ENCODE measurements around the gene QSER1. TPM values are rescaled to one million over a fixed set of nuclear protein-coding genes. Genes with fewer than 3 reads are reported as not detected.

QSER1 gene
- total and polyA plus RNA-seq, 8 donors, result 3.0 to 25.1 (median 20.7) TPM

DNA sequence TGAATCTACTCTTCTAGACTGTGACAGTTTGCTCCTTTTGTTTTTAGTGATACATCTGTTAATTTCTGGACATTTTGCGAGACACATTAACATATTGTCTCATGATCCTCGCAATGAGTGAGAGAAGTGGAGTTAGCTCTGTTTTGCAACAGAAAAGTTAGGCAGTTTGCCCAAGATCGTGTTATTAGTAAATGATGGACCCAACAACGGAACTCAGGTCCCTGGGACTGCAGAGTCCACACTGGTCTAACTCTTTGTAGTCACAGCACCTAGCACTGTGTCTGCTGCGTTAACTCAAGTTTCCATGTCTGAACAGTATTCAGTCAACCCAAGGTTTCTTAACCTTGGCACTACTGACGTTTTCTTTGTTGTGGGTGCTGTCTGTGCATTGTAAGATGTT is 126.2 kb downstream of the QSER1 start:
- no peak overlapping the region for H3K4me3 ChIP-seq
- H3K27me3 ChIP-seq, result no peaks in the 10 kb centered on the region
- H3K4me1 ChIP-seq, result peaks cover 0 to 20% (median 15%) of the 10 kb centered on the region in 3 donors
- no peak overlapping the region for H3K27ac ChIP-seq
- intact Hi-C loops (cut with DNase I), result no loop called here
- H3K9me3 ChIP-seq, result no peaks in the 10 kb centered on the region
- DNase-seq (no peak), FAIRE-seq (no peak), ATAC-seq (no peak)
- H3K36me3 ChIP-seq, result no peaks in the 10 kb centered on the region
- TF ChIP-seq, protein P1, sequence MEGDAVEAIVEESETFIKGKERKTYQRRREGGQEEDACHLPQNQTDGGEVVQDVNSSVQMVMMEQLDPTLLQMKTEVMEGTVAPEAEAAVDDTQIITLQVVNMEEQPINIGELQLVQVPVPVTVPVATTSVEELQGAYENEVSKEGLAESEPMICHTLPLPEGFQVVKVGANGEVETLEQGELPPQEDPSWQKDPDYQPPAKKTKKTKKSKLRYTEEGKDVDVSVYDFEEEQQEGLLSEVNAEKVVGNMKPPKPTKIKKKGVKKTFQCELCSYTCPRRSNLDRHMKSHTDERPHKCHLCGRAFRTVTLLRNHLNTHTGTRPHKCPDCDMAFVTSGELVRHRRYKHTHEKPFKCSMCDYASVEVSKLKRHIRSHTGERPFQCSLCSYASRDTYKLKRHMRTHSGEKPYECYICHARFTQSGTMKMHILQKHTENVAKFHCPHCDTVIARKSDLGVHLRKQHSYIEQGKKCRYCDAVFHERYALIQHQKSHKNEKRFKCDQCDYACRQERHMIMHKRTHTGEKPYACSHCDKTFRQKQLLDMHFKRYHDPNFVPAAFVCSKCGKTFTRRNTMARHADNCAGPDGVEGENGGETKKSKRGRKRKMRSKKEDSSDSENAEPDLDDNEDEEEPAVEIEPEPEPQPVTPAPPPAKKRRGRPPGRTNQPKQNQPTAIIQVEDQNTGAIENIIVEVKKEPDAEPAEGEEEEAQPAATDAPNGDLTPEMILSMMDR (IDR thresholded peaks at IDR 0.05), result no peak
- 78 to 82% methylated on average over 6 of the region's 6 CpGs for WGBS, 2 donors

DNA sequence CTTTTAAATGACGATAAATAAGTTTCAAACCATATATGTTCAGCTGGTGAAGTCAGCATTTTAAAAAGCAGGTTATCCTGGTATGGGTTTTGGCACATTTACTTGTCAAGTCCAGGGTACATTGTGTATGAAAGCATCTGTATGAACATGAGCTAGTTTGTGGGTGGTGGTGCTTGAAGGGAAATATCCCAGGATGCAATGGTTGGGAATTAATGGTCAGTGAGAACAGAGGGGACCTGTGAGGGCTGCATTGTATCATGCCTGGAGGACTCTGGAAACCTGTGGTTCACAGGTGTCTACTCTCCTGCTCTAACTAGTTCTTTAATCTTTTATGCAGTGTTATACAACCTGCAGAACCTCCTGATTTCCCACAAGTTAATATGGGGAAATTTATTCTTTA is 128.9 kb downstream of the QSER1 start:
- peaks cover 0 to 19% (median 15%) of the 10 kb centered on the region in 3 donors for H3K4me1 ChIP-seq
- 56 to 69% methylated on average over 1 of the region's 1 CpG for WGBS, 2 donors
- H3K9me3 ChIP-seq, result no peaks in the 10 kb centered on the region
- intact Hi-C loops (cut with DNase I), result no loop called here
- ATAC-seq (peak in 1 of 4 donors; percentile 25), FAIRE-seq (no peak), DNase-seq (no peak)
- TF ChIP-seq, protein P1 (IDR thresholded peaks at IDR 0.05), result no peak
- no peak overlapping the region for H3K27ac ChIP-seq
- H3K36me3 ChIP-seq, result no peaks in the 10 kb centered on the region
- no peak overlapping the region for H3K4me3 ChIP-seq
- H3K27me3 ChIP-seq, result no peaks in the 10 kb centered on the region

DNA sequence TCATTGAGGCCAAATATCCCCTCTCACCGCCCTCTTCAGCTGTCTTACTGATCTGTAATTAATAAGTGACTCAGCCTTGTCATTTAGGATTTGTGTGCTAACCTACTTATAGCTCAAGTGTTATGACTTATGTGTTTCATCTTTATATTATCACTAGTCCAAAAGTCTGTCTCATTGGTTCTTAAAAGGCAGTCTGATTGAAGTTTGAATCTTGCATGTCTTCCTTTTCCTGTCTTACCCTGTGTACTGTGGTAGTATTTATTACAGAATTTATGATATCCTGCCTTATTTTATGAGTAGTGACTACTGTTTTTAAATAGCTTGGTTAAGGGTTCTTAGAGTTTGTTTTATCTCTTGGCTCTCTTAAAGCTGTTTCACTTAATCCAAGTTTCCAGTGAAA is 129.3 kb downstream of the QSER1 start:
- FAIRE-seq (no peak), ATAC-seq (peak in 1 of 4 donors; percentile 38), DNase-seq (no peak)
- no peak overlapping the region for H3K27ac ChIP-seq
- H3K27me3 ChIP-seq, result no peaks in the 10 kb centered on the region
- intact Hi-C loops (cut with DNase I), result no loop called here
- no peaks in the 10 kb centered on the region for H3K9me3 ChIP-seq
- TF ChIP-seq, protein P1 (IDR thresholded peaks at IDR 0.05), result no peak
- 33 to 48% methylated on average over 1 of the region's 1 CpG for WGBS, 2 donors
- no peaks in the 10 kb centered on the region for H3K36me3 ChIP-seq
- peaks cover 0 to 15% (median 12%) of the 10 kb centered on the region in 3 donors for H3K4me1 ChIP-seq
- no peak overlapping the region for H3K4me3 ChIP-seq

DNA sequence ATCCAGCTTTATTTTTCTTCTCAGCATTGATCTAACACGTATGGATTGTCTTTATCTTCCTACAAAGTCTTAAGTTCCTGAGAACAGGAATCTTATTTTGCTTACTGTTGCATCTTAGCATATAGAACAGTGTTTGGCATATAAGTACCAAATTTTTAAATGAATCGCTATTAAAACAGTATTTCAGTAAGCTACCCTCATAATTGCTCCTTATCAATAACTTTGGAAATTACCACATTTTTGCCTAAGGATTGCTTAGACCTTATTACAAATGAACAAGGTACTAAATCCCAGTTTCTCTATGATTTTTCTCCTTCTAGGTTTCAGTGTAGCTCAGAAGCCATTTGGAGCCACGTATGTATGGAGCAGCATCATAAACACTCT is 132.7 kb downstream of the QSER1 start:
- H3K4me1 ChIP-seq, result peaks cover 0 to 11% (median 6%) of the 10 kb centered on the region in 3 donors
- no peak overlapping the region for H3K4me3 ChIP-seq
- no peaks in the 10 kb centered on the region for H3K36me3 ChIP-seq
- intact Hi-C loops (cut with DNase I), result no loop called here
- DNase-seq (no peak), FAIRE-seq (no peak), ATAC-seq (no peak)
- no peak overlapping the region for H3K27ac ChIP-seq
- H3K9me3 ChIP-seq, result no peaks in the 10 kb centered on the region
- no peaks in the 10 kb centered on the region for H3K27me3 ChIP-seq
- TF ChIP-seq, protein P1 (IDR thresholded peaks at IDR 0.05), result no peak
- 78% methylated on average over 3 of the region's 3 CpGs for WGBS, 2 donors

DNA sequence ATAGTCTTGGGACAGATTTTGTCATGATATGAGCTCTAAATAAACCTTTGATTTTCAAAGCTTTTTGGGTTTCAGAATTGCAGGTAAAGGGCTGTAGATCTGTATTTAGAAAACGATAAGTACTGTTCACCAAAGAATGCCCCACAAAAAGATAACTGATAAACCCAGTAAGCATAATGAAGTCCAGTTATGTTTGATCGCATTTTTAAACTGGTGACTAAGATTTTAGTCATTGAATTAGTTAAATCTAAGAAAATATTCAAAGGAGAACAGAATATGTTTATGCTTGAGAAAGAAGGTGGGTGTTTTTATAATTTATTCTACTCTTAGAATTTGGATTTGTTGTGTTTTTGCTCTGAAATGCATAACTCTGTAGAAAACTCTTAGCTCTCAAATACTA is 134.6 kb downstream of the QSER1 start:
- FAIRE-seq (no peak), ATAC-seq (no peak), DNase-seq (no peak)
- no peak overlapping the region for H3K4me3 ChIP-seq
- no peak overlapping the region for H3K27ac ChIP-seq
- WGBS, 2 donors, result 67 to 81% methylated on average over 2 of the region's 2 CpGs
- H3K9me3 ChIP-seq, result no peaks in the 10 kb centered on the region
- no peaks in the 10 kb centered on the region for H3K36me3 ChIP-seq
- H3K27me3 ChIP-seq, result no peaks in the 10 kb centered on the region
- peaks cover 0 to 3% (median 0%) of the 10 kb centered on the region in 3 donors for H3K4me1 ChIP-seq
- intact Hi-C loops (cut with DNase I), result no loop called here
- TF ChIP-seq, protein P1 (IDR thresholded peaks at IDR 0.05), result no peak

All from pancreas (tissue), 10 donors.